Endodermal cell (in vitro differentiated cells): ENCODE data around the gene TFEB. TPM values are rescaled to one million over a fixed set of nuclear protein-coding genes. Genes with fewer than 3 reads are reported as not detected.

ENCODE experiments used
- DNase-seq: peaks from one replicate; pipeline ENCODE4 v3.0.0-alpha.2; 2017
- H3K27ac ChIP-seq: 2 replicates; pipeline ENCODE4 v1.5.1; 2013; ENCODE audit warnings: mild to moderate bottlenecking, low read depth, low read length, moderate library complexity
- H3K27me3 ChIP-seq: 2 replicates; pipeline ENCODE4 v1.6.1; 2013; ENCODE audit warnings: mild to moderate bottlenecking, low read length, moderate library complexity; ENCODE audit not compliant: insufficient read depth, control insufficient read depth, poor library complexity, severe bottlenecking
- H3K36me3 ChIP-seq: 2 replicates; pipeline ENCODE4 v1.7.0; 2013; ENCODE audit warnings: mild to moderate bottlenecking, low read length, moderate library complexity; ENCODE audit not compliant: control insufficient read depth, insufficient read depth
- H3K4me1 ChIP-seq: one replicate; pipeline ENCODE4 v1.7.0; 2013; ENCODE audit warnings: low read length; ENCODE audit not compliant: control insufficient read depth, insufficient read depth
- H3K4me3 ChIP-seq: 2 replicates; pipeline ENCODE4 v1.5.1; 2013; ENCODE audit warnings: mild to moderate bottlenecking, low read length, moderate library complexity
- H3K9ac ChIP-seq: 2 replicates; pipeline ENCODE4 v1.6.1; 2013; ENCODE audit warnings: mild to moderate bottlenecking, low read length, moderate library complexity; ENCODE audit not compliant: poor library complexity, severe bottlenecking; ENCODE audit errors: extremely low read depth
- H3K9me3 ChIP-seq: 2 replicates; pipeline ENCODE4 v1.6.1; 2013; ENCODE audit warnings: mild to moderate bottlenecking, low read length, moderate library complexity; ENCODE audit not compliant: control insufficient read depth
- H3K27ac Mint-ChIP-seq: 2 replicates; pipeline ENCODE4 v1.8.0; 2020; ENCODE audit warnings: mixed read lengths
- H3K27me3 Mint-ChIP-seq: 2 replicates; pipeline ENCODE4 v1.8.0; 2021; ENCODE audit warnings: mild to moderate bottlenecking, mixed read lengths; ENCODE audit not compliant: insufficient read depth
- H3K36me3 Mint-ChIP-seq: 2 replicates; pipeline ENCODE4 v1.8.0; 2020; ENCODE audit warnings: low read depth, mixed read lengths
- H3K4me1 Mint-ChIP-seq: 2 replicates; pipeline ENCODE4 v1.8.0; 2020; ENCODE audit warnings: mixed read lengths
- H3K4me3 Mint-ChIP-seq: 2 replicates; pipeline ENCODE4 v1.8.0; 2020; ENCODE audit warnings: mild to moderate bottlenecking, moderate library complexity, mixed read lengths
- H3K9me3 Mint-ChIP-seq: 2 replicates; pipeline ENCODE4 v1.8.0; 2020; ENCODE audit warnings: mild to moderate bottlenecking, mixed read lengths
- CTCF ChIP-seq: fragments of 200-600 bp; sonication (generic); conservative IDR thresholded peaks from 2 replicates; pipeline ENCODE4 v1.5.0; 2021; ENCODE audit warnings: antibody characterized with exemption, mild to moderate bottlenecking
- WGBS, 2 experiments: methylation state at CpG; one replicate each; pipeline versions ENCODE4 v1.1.5 to v1.1.7; 2013; ENCODE audit warnings: missing lambda C conversion rate in 2 of 2, mixed read lengths in 1 of 2; ENCODE audit not compliant: insufficient coverage in 1 of 2, insufficient read length in 1 of 2; 5-methylcytosine and 5-hydroxymethylcytosine counted together
- total RNA-seq, 2 donors: library from RNA; stranded (reverse); fragmentation: NEBNext Ultra II Directional in 1 of 2; extraction: Animal tissue kit (Norgen Biotek cat#: 25700) in 1 of 2; gene quantifications; 2 replicates in 1 of 2; 3 replicates in 1 of 2; pipeline ENCODE4 v1.2.1, GENCODE V29; 2021

TFEB gene
- total RNA-seq, 2 donors from 2014 or later = 0.24 TPM; not detected in 1

- no peaks in the 10 kb centered on the region for H3K4me1 ChIP-seq
- Mint-ChIP-seq H3K27ac (no peak overlapping the region), H3K27me3 (peaks cover 7% of the 10 kb centered on the region), H3K36me3 (no peaks in the 10 kb centered on the region), H3K9me3 (no peaks in the 10 kb centered on the region), H3K4me3 (no peak overlapping the region), H3K4me1 (no peaks in the 10 kb centered on the region)
- H3K27me3 ChIP-seq = no peaks in the 10 kb centered on the region
- DNase-seq = no peak
- H3K27ac ChIP-seq = no peak overlapping the region
- 90 to 95% methylated on average over 6 to 9 of the region's 9 CpGs for WGBS, 2 experiments
- H3K9me3 ChIP-seq = no peaks in the 10 kb centered on the region
- H3K4me3 ChIP-seq = no peak overlapping the region
- no peak overlapping the region for H3K9ac ChIP-seq
- no peaks in the 10 kb centered on the region for H3K36me3 ChIP-seq
- TF ChIP-seq CTCF = no peak
Observed at GRCh38 chr6:41711323-41712038, 23.9 kb downstream of the TFEB start.

GRCh38 chr6:41709375-41709774 lies 26.0 kb downstream of the TFEB start:
- 83 to 88% methylated on average over 1 to 2 of the region's 2 CpGs for WGBS, 2 experiments
- no peak overlapping the region for H3K27ac Mint-ChIP-seq
- peaks cover 6% of the 10 kb centered on the region for H3K27me3 Mint-ChIP-seq
- no peaks in the 10 kb centered on the region for H3K36me3 ChIP-seq
- no peaks in the 10 kb centered on the region for H3K27me3 ChIP-seq
- H3K27ac ChIP-seq = no peak overlapping the region
- no peaks in the 10 kb centered on the region for H3K9me3 ChIP-seq
- no peak overlapping the region for H3K4me3 Mint-ChIP-seq
- H3K4me3 ChIP-seq = no peak overlapping the region
- no peak for DNase-seq
- no peaks in the 10 kb centered on the region for H3K36me3 Mint-ChIP-seq
- H3K4me1 ChIP-seq = no peaks in the 10 kb centered on the region
- H3K9me3 Mint-ChIP-seq = no peaks in the 10 kb centered on the region
- H3K9ac ChIP-seq = no peak overlapping the region
- no peak for TF ChIP-seq CTCF
- H3K4me1 Mint-ChIP-seq = no peaks in the 10 kb centered on the region

- no peaks in the 10 kb centered on the region for H3K36me3 ChIP-seq
- H3K27me3 ChIP-seq = no peaks in the 10 kb centered on the region
- no peaks in the 10 kb centered on the region for H3K4me1 ChIP-seq
- no peaks in the 10 kb centered on the region for H3K4me1 Mint-ChIP-seq
- H3K9me3 Mint-ChIP-seq = no peaks in the 10 kb centered on the region
- no peaks in the 10 kb centered on the region for H3K36me3 Mint-ChIP-seq
- no peak overlapping the region for H3K4me3 Mint-ChIP-seq
- H3K4me3 ChIP-seq = no peak overlapping the region
- WGBS, 2 experiments = 83 to 86% methylated on average over 3 of the region's 3 CpGs
- no peak overlapping the region for H3K9ac ChIP-seq
- DNase-seq = no peak
- TF ChIP-seq CTCF = no peak
- H3K27ac Mint-ChIP-seq = no peak overlapping the region
- H3K27ac ChIP-seq = no peak overlapping the region
- H3K27me3 Mint-ChIP-seq = peaks cover 6% of the 10 kb centered on the region
- H3K9me3 ChIP-seq = no peaks in the 10 kb centered on the region
Observed at GRCh38 chr6:41708856-41709255, 26.6 kb downstream of the TFEB start.
